ENCODE data around the gene UBE2D3. TPM values are rescaled to one million over a fixed set of nuclear protein-coding genes. Genes with fewer than 3 reads are reported as not detected.

The UBE2D3 gene
- total RNA-seq, 2 donors from 2014 or later = 526 to 528 TPM

GRCh38 chr4:102775805-102776204 lies 51.5 kb downstream of the UBE2D3 start:
- Mint-ChIP-seq H3K36me3 (ENCODE audit: low read depth) (no peaks in the 10 kb centered on the region), H3K4me1 (no peaks in the 10 kb centered on the region), H3K4me3 (no peak overlapping the region), H3K27ac (no peak overlapping the region), H3K27me3 (peaks cover 5% of the 10 kb centered on the region)
- no peak for DNase-seq
- ATAC-seq = no peak
- H3K9me3 ChIP-seq (ENCODE audit: control insufficient read depth, low read length, poor library complexity, severe bottlenecking) = no peaks in the 10 kb centered on the region

- no peak for DNase-seq
- H3K9me3 ChIP-seq (ENCODE audit: control insufficient read depth, low read length, poor library complexity, severe bottlenecking) = no peaks in the 10 kb centered on the region
- H3K27ac Mint-ChIP-seq = no peak overlapping the region
- H3K36me3 Mint-ChIP-seq (ENCODE audit: low read depth) = no peaks in the 10 kb centered on the region
- H3K4me3 Mint-ChIP-seq = no peak overlapping the region
- ATAC-seq = no peak
- H3K4me1 Mint-ChIP-seq = no peaks in the 10 kb centered on the region
- peaks cover 5% of the 10 kb centered on the region for H3K27me3 Mint-ChIP-seq
Measured at GRCh38 chr4:102774254-102774653, 53.1 kb downstream of the UBE2D3 start.

- DNase-seq (no peak), ATAC-seq (no peak)
- no peaks in the 10 kb centered on the region for H3K9me3 ChIP-seq (ENCODE audit: control insufficient read depth, low read length, poor library complexity, severe bottlenecking)
- Mint-ChIP-seq H3K4me1 (no peaks in the 10 kb centered on the region), H3K27ac (no peak overlapping the region), H3K27me3 (no peaks in the 10 kb centered on the region), H3K36me3 (ENCODE audit: low read depth) (no peaks in the 10 kb centered on the region), H3K4me3 (no peak overlapping the region)
Measured at GRCh38 chr4:102772738-102773340, 54.5 kb downstream of the UBE2D3 start.

GRCh38 chr4:102764901-102765300 lies 62.5 kb downstream of the UBE2D3 start:
- Mint-ChIP-seq H3K27me3 (peaks cover 10% of the 10 kb centered on the region), H3K4me1 (peaks cover 11% of the 10 kb centered on the region), H3K4me3 (no peak overlapping the region), H3K36me3 (ENCODE audit: low read depth) (no peaks in the 10 kb centered on the region), H3K27ac (no peak overlapping the region)
- ATAC-seq (no peak), DNase-seq (no peak)
- no peaks in the 10 kb centered on the region for H3K9me3 ChIP-seq (ENCODE audit: control insufficient read depth, low read length, poor library complexity, severe bottlenecking)

- peaks cover 10% of the 10 kb centered on the region for H3K27me3 Mint-ChIP-seq
- peak overlapping the region; percentile 95 for H3K4me3 Mint-ChIP-seq
- ATAC-seq (no peak), DNase-seq (no peak)
- no peaks in the 10 kb centered on the region for H3K9me3 ChIP-seq (ENCODE audit: control insufficient read depth, low read length, poor library complexity, severe bottlenecking)
- peak overlapping the region; percentile 82 for H3K27ac Mint-ChIP-seq
- H3K36me3 Mint-ChIP-seq (ENCODE audit: low read depth) = peaks cover 2% of the 10 kb centered on the region
- peaks cover 33% of the 10 kb centered on the region for H3K4me1 Mint-ChIP-seq
Measured at GRCh38 chr4:102761906-102762305, 65.4 kb downstream of the UBE2D3 start.

GRCh38 chr4:102761296-102761701 lies 66.1 kb downstream of the UBE2D3 start:
- H3K9me3 ChIP-seq (ENCODE audit: control insufficient read depth, low read length, poor library complexity, severe bottlenecking) = no peaks in the 10 kb centered on the region
- peak; percentile 21 for ATAC-seq
- Mint-ChIP-seq H3K36me3 (ENCODE audit: low read depth) (peaks cover 2% of the 10 kb centered on the region), H3K27me3 (peaks cover 10% of the 10 kb centered on the region), H3K4me3 (peak overlapping the region; percentile 95), H3K4me1 (peaks cover 34% of the 10 kb centered on the region), H3K27ac (peak overlapping the region; percentile 82)
- DNase-seq = peak in 1 of 3 donors; percentile 13

- H3K9me3 ChIP-seq (ENCODE audit: control insufficient read depth, low read length, poor library complexity, severe bottlenecking) = no peaks in the 10 kb centered on the region
- DNase-seq (peak; percentile 53 to 82 (median 78)), ATAC-seq (peak; percentile 90)
- peaks cover 2% of the 10 kb centered on the region for H3K36me3 Mint-ChIP-seq (ENCODE audit: low read depth)
- H3K27me3 Mint-ChIP-seq = peaks cover 10% of the 10 kb centered on the region
- peaks cover 34% of the 10 kb centered on the region for H3K4me1 Mint-ChIP-seq
- peak within 1 kb of the TSS; percentile 95 for H3K4me3 Mint-ChIP-seq
- H3K27ac Mint-ChIP-seq = peak within 1 kb of the TSS; percentile 93
Measured at GRCh38 chr4:102760645-102761295, 66.6 kb downstream of the UBE2D3 start, which contains the start of gene MANBA. MANBA (minus strand) TSS chr4:102760968; CDS start chr4:102760894, 74 bp downstream.

- H3K9me3 ChIP-seq (ENCODE audit: control insufficient read depth, low read length, poor library complexity, severe bottlenecking) = no peaks in the 10 kb centered on the region
- peaks cover 8% of the 10 kb centered on the region for H3K27me3 Mint-ChIP-seq
- H3K4me3 Mint-ChIP-seq = peak overlapping the region; percentile 95
- peaks cover 34% of the 10 kb centered on the region for H3K4me1 Mint-ChIP-seq
- DNase-seq (no peak), ATAC-seq (peak; percentile 67)
- peak overlapping the region; percentile 93 for H3K27ac Mint-ChIP-seq
- peaks cover 2% of the 10 kb centered on the region for H3K36me3 Mint-ChIP-seq (ENCODE audit: low read depth)
Measured at GRCh38 chr4:102759831-102760644, 67.3 kb downstream of the UBE2D3 start.

GRCh38 chr4:102758241-102759160 lies 68.8 kb downstream of the UBE2D3 start:
- Mint-ChIP-seq H3K4me3 (no peak overlapping the region), H3K36me3 (ENCODE audit: low read depth) (peaks cover 2% of the 10 kb centered on the region), H3K27ac (peak overlapping the region; percentile 37), H3K27me3 (no peaks in the 10 kb centered on the region), H3K4me1 (peaks cover 34% of the 10 kb centered on the region)
- H3K9me3 ChIP-seq (ENCODE audit: control insufficient read depth, low read length, poor library complexity, severe bottlenecking) = no peaks in the 10 kb centered on the region
- DNase-seq = no peak
- ATAC-seq = no peak

- H3K4me1 Mint-ChIP-seq = peaks cover 34% of the 10 kb centered on the region
- no peak for DNase-seq
- no peak overlapping the region for H3K4me3 Mint-ChIP-seq
- H3K27ac Mint-ChIP-seq = no peak overlapping the region
- peaks cover 2% of the 10 kb centered on the region for H3K36me3 Mint-ChIP-seq (ENCODE audit: low read depth)
- H3K27me3 Mint-ChIP-seq = no peaks in the 10 kb centered on the region
- no peaks in the 10 kb centered on the region for H3K9me3 ChIP-seq (ENCODE audit: control insufficient read depth, low read length, poor library complexity, severe bottlenecking)
- ATAC-seq = no peak
Measured at GRCh38 chr4:102757681-102758080, 69.7 kb downstream of the UBE2D3 start.

- no peaks in the 10 kb centered on the region for H3K9me3 ChIP-seq (ENCODE audit: control insufficient read depth, low read length, poor library complexity, severe bottlenecking)
- Mint-ChIP-seq H3K27ac (no peak overlapping the region), H3K4me1 (peaks cover 22% of the 10 kb centered on the region), H3K4me3 (no peak overlapping the region), H3K27me3 (no peaks in the 10 kb centered on the region), H3K36me3 (ENCODE audit: low read depth) (peaks cover 2% of the 10 kb centered on the region)
- ATAC-seq (no peak), DNase-seq (no peak)
Measured at GRCh38 chr4:102754044-102754443, 73.3 kb downstream of the UBE2D3 start.

- H3K9me3 ChIP-seq (ENCODE audit: control insufficient read depth, low read length, poor library complexity, severe bottlenecking) = no peaks in the 10 kb centered on the region
- no peaks in the 10 kb centered on the region for H3K27me3 Mint-ChIP-seq
- H3K4me3 Mint-ChIP-seq = no peak overlapping the region
- DNase-seq (no peak), ATAC-seq (no peak)
- peaks cover 7% of the 10 kb centered on the region for H3K4me1 Mint-ChIP-seq
- H3K27ac Mint-ChIP-seq = no peak overlapping the region
- H3K36me3 Mint-ChIP-seq (ENCODE audit: low read depth) = no peaks in the 10 kb centered on the region
Measured at GRCh38 chr4:102751941-102752340, 75.4 kb downstream of the UBE2D3 start.

Data from T-helper 17 cell (primary cell).